Endothelial cell of umbilical vein (primary cell): ENCODE results near the gene SNAPIN.

ENCODE experiments used
- CTCF ChIP-seq, 2 donors: IDR thresholded peaks; 1 replicate in 1 of 2; 2 replicates in 1 of 2; pipeline ENCODE4 v1.5.1; 2011; ENCODE audit warnings: low read length in 2 of 2, mild to moderate bottlenecking in 2 of 2, moderate library complexity in 2 of 2, control low read depth in 1 of 2, inconsistent platforms in 1 of 2, low read depth in 1 of 2; ENCODE audit not compliant: insufficient read depth in 1 of 2; ENCODE audit errors: extremely low read depth in 1 of 2
- EZH2 ChIP-seq: IDR thresholded peaks from 2 replicates; pipeline ENCODE4 v1.6.1; 2012; ENCODE audit warnings: borderline replicate concordance, low read depth, mild to moderate bottlenecking, moderate library complexity, low read length, inconsistent platforms; ENCODE audit not compliant: severe bottlenecking
- MYC ChIP-seq: IDR thresholded peaks from one replicate; pipeline ENCODE4 v1.6.1; 2011; ENCODE audit warnings: mild to moderate bottlenecking, low read depth, low read length
- POLR2A ChIP-seq: IDR thresholded peaks from 2 replicates; pipeline ENCODE4 v1.6.1; 2012; ENCODE audit warnings: low read depth, mild to moderate bottlenecking, control low read depth, low read length

- no peak for TF ChIP-seq CTCF (IDR thresholded peaks at IDR 0.05; ENCODE audit: extremely low read depth in 1 of 2, insufficient read depth in 1 of 2, low read depth in 1 of 2, low read length in 2 of 2)
- TF ChIP-seq MYC = no peak
- no peak for TF ChIP-seq EZH2
- no peak for TF ChIP-seq POLR2A
These were observed 30.5 kb upstream of the SNAPIN start, which contains the start of gene S100A1 for GRCh38 chr1:153627715-153628626.
